Prostate gland (tissue), 2 donors: ENCODE results near the gene DTX2.
"Not testable (repeated sequence)": the region's sequence is repeated elsewhere in the genome, so short reads cannot be mapped to it uniquely, and the experiment has no call there.

Source experiments
- POLR2A ChIP-seq: fragments of 450-650 bp; IDR thresholded peaks from one replicate; pipeline ENCODE4 v1.6.1; 2016; ENCODE audit warnings: antibody characterized with exemption, mild to moderate bottlenecking
- POLR2AphosphoS5 ChIP-seq: sonication (generic); formaldehyde crosslinking; IDR thresholded peaks from one replicate; pipeline ENCODE4 v1.6.1; 2017; ENCODE audit warnings: antibody characterized with exemption
- TF ChIP-seq, protein P1 (sequence below), 4 experiments: fragments of 200-600 bp in 2 of 4; fragments of 450-650 bp in 2 of 4; sonication (generic) in 2 of 4; IDR thresholded peaks; 1 replicate in 3 of 4; 2 replicates in 1 of 4; pipeline ENCODE4 v1.5.1; 2016 to 2019; ENCODE audit warnings: antibody characterized with exemption in 4 of 4, mild to moderate bottlenecking in 2 of 4, moderate library complexity in 2 of 4

DNA sequence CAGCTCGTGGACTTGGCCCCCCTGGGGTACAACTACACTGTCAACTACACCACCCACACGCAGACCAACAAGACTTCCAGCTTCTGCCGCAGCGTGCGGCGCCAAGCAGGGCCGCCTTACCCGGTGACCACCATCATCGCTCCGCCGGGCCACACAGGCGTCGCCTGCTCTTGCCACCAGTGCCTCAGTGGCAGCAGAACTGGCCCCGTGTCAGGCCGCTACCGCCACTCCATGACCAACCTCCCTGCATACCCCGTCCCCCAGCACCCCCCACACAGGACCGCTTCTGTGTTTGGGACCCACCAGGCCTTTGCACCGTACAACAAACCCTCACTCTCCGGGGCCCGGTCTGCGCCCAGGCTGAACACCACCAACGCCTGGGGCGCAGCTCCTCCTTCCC is 21.2 kb downstream of the DTX2 start:
- TF ChIP-seq, protein P1, sequence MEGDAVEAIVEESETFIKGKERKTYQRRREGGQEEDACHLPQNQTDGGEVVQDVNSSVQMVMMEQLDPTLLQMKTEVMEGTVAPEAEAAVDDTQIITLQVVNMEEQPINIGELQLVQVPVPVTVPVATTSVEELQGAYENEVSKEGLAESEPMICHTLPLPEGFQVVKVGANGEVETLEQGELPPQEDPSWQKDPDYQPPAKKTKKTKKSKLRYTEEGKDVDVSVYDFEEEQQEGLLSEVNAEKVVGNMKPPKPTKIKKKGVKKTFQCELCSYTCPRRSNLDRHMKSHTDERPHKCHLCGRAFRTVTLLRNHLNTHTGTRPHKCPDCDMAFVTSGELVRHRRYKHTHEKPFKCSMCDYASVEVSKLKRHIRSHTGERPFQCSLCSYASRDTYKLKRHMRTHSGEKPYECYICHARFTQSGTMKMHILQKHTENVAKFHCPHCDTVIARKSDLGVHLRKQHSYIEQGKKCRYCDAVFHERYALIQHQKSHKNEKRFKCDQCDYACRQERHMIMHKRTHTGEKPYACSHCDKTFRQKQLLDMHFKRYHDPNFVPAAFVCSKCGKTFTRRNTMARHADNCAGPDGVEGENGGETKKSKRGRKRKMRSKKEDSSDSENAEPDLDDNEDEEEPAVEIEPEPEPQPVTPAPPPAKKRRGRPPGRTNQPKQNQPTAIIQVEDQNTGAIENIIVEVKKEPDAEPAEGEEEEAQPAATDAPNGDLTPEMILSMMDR (IDR thresholded peaks at IDR 0.05), result not testable (repeated sequence)
- TF ChIP-seq POLR2AphosphoS5, POLR2A: not testable (repeated sequence)
